SK-N-SH treated with all-trans-retinoic acid at 6 μM for 48 hours (cell line): Measurements from ENCODE around the gene PODNL1.

ENCODE experiments used
- ARNTL ChIP-seq: fragments of 450-650 bp; formaldehyde crosslinking; IDR thresholded peaks from 2 replicates; pipeline ENCODE4 v1.5.0; 2020; ENCODE audit warnings: low read depth, mild to moderate bottlenecking, moderate library complexity, borderline replicate concordance
- CREB5 ChIP-seq: fragments of 250-450 bp; sonication (Bioruptor Pico); IDR thresholded peaks from 2 replicates; pipeline ENCODE4 v1.5.1; 2020; ENCODE audit warnings: low read depth, mild to moderate bottlenecking, moderate library complexity
- ESRRG ChIP-seq: fragments of 250-450 bp; sonication (Bioruptor Pico); IDR thresholded peaks from 2 replicates; pipeline ENCODE4 v1.6.1; 2021; ENCODE audit warnings: mild to moderate bottlenecking
- GLIS3 ChIP-seq: fragments of 250-450 bp; sonication (Bioruptor Pico); IDR thresholded peaks from 2 replicates; pipeline ENCODE4 v1.5.0; 2020; ENCODE audit warnings: mild to moderate bottlenecking, moderate library complexity
- ISL1 ChIP-seq: fragments of 250-450 bp; sonication (Bioruptor Pico); IDR thresholded peaks from 2 replicates; pipeline ENCODE4 v2.1.2; 2022; ENCODE audit warnings: mild to moderate bottlenecking, moderate library complexity
- RARB ChIP-seq: fragments of 250-450 bp; sonication (Bioruptor Pico); IDR thresholded peaks from 2 replicates; pipeline ENCODE4 v1.8.0; 2021; ENCODE audit warnings: mild to moderate bottlenecking, moderate library complexity
- ZFP3 ChIP-seq: fragments of 250-450 bp; sonication (Bioruptor Pico); IDR thresholded peaks from 2 replicates; pipeline ENCODE4 v1.5.0; 2020; ENCODE audit warnings: mild to moderate bottlenecking, moderate library complexity
- ZFP30 ChIP-seq: fragments of 450-650 bp; formaldehyde crosslinking; IDR thresholded peaks from 2 replicates; pipeline ENCODE4 v1.5.0; 2022; ENCODE audit warnings: mild to moderate bottlenecking, moderate library complexity
- ZNF565 ChIP-seq: fragments of 450-650 bp; formaldehyde crosslinking; conservative IDR thresholded peaks from 2 replicates; pipeline ENCODE4 v1.5.0; 2020; ENCODE audit warnings: low read depth, mild to moderate bottlenecking, moderate library complexity
- ZNF70 ChIP-seq: fragments of 450-650 bp; formaldehyde crosslinking; IDR thresholded peaks from 2 replicates; pipeline ENCODE4 v1.5.0; 2020; ENCODE audit warnings: mild to moderate bottlenecking, moderate library complexity
- TF ChIP-seq, protein P1 (sequence below): fragments of 250-450 bp; sonication (Bioruptor Pico); IDR thresholded peaks from 2 replicates; pipeline ENCODE4 v1.8.0; 2020; ENCODE audit warnings: mild to moderate bottlenecking, moderate library complexity, borderline replicate concordance

DNA sequence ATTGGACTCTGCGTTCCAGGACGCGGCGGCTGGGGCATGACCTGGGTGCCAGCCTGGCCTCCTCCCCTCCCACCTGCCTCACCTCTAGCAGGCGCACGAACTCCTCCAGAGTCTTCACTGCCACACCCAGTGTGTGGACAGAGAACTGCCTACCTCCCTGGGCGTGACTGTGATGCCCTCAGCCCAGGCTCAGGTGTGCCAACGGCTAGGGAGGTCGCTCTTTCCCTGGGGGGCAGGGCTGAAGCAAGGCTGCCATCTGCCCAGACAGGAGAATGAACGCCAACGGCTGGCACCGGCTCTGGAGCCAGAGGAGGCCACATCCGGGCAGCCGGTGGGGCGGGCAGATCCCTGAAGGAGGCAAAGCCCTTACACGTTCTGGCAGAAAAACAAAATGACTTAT is 49.9 kb downstream of the PODNL1 start:
- no peak for TF ChIP-seq ARNTL (CRISPR knock-in tag)
- no peak for TF ChIP-seq GLIS3 (CRISPR knock-in tag)
- TF ChIP-seq, protein P1, sequence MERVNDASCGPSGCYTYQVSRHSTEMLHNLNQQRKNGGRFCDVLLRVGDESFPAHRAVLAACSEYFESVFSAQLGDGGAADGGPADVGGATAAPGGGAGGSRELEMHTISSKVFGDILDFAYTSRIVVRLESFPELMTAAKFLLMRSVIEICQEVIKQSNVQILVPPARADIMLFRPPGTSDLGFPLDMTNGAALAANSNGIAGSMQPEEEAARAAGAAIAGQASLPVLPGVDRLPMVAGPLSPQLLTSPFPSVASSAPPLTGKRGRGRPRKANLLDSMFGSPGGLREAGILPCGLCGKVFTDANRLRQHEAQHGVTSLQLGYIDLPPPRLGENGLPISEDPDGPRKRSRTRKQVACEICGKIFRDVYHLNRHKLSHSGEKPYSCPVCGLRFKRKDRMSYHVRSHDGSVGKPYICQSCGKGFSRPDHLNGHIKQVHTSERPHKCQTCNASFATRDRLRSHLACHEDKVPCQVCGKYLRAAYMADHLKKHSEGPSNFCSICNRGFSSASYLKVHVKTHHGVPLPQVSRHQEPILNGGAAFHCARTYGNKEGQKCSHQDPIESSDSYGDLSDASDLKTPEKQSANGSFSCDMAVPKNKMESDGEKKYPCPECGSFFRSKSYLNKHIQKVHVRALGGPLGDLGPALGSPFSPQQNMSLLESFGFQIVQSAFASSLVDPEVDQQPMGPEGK (CRISPR knock-in tag): no peak
- TF ChIP-seq CREB5 (CRISPR knock-in tag): no peak
- TF ChIP-seq ZNF70: no peak
- TF ChIP-seq ESRRG: no peak
- TF ChIP-seq ISL1: no peak
- TF ChIP-seq ZNF565: no peak
- no peak for TF ChIP-seq ZFP3 (CRISPR knock-in tag)
- no peak for TF ChIP-seq ZFP30 (CRISPR knock-in tag)
- no peak for TF ChIP-seq RARB (CRISPR knock-in tag)
